Measurements from ENCODE around the gene PTGR1. TPM values are rescaled to one million over a fixed set of nuclear protein-coding genes. Genes with fewer than 3 reads are reported as not detected.
A peak's percentile ranks its signal among the peaks of the same experiment; 100 is the strongest.

Gene PTGR1
- total and polyA plus RNA-seq, 2 of the 8 experiments (the other 6 are each of a cell fraction or from before 2014, with no cell fraction given) = 16.9 to 28.5 TPM

DNA sequence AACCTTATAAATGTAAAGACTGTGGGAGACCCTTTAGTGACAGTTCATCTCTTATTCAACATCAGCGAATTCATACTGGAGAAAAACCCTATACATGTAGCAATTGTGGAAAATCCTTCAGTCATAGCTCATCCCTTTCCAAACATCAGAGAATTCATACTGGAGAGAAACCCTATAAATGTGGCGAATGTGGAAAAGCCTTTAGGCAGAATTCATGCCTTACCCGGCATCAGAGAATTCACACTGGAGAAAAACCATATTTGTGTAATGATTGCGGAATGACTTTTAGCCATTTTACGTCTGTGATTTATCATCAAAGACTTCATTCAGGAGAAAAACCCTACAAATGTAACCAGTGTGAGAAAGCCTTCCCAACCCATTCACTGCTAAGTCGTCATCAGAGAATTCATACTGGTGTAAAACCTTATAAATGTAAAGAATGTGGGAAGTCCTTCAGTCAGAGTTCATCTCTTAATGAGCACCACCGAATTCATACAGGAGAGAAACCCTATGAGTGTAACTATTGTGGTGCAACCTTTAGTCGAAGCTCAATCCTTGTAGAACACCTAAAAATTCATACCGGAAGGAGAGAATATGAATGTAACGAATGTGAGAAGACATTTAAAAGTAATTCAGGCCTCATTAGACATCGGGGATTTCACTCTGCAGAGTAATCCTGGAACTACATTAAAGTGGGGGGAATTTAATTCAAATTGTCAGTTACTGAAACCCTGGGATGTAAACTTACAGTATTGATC, 56.8 kb downstream of the PTGR1 start:
- no peak overlapping the region for H2BK12ac ChIP-seq (ENCODE audit: low read depth, low read length)
- no peak overlapping the region for H3K9ac ChIP-seq (replicated peaks in 1 of 4; ENCODE audit: extremely low read depth in 1 of 4, low read depth in 3 of 4, low read length in 3 of 4)
- no peak overlapping the region for H3K4ac ChIP-seq (replicated peaks; ENCODE audit: insufficient read length, low read depth, low read length)
- peaks cover 84 to 93% of the 10 kb centered on the region in 2 experiments for H3K9me3 ChIP-seq (ENCODE audit: insufficient read depth in 2 of 2, low read depth in 1 of 2, low read length in 1 of 2)
- no peaks in the 10 kb centered on the region for H3K4me1 ChIP-seq (replicated peaks in 1 of 4; ENCODE audit: control insufficient read depth in 3 of 4, insufficient read depth in 4 of 4, low read length in 3 of 4)
- H2AFZ ChIP-seq (ENCODE audit: low read length) = no peak overlapping the region
- H3K4me3 ChIP-seq (ENCODE audit: extremely low read depth in 1 of 4, insufficient read depth in 2 of 4, low read depth in 3 of 4, low read length in 4 of 4) = no peak overlapping the region; a peak in 1 of 8 replicates
- no peak for DNase-seq (ENCODE audit: low read depth in 1 of 2, low spot score in 2 of 2)
- no peak overlapping the region for H3K18ac ChIP-seq (ENCODE audit: extremely low read depth, low read length)
- H4K20me1 ChIP-seq (replicated peaks in 1 of 2; ENCODE audit: control insufficient read depth in 1 of 2, insufficient read depth in 2 of 2, low read length in 2 of 2) = no peaks in the 10 kb centered on the region
- CTCF ChIA-PET (ENCODE audit: partially characterized antibody) = interaction anchor here (0.6 kb wide), 1 partner anchor 1344 kb away, joined by 3 read pairs; no protein-coding TSS in a partner anchor
- no peak overlapping the region for H2BK5ac ChIP-seq (ENCODE audit: low read depth, low read length)
- no peak overlapping the region for H4K8ac ChIP-seq (ENCODE audit: extremely low read depth, insufficient read depth, low read length)
- no peak for FAIRE-seq
- no peak overlapping the region for H2BK20ac ChIP-seq (ENCODE audit: low read length)
- H2AK5ac ChIP-seq (ENCODE audit: low read depth, low read length) = no peak overlapping the region
- no peak overlapping the region for H3K23ac ChIP-seq (ENCODE audit: insufficient read length)
- H4K91ac ChIP-seq (replicated peaks; ENCODE audit: insufficient read length, low read length) = no peak overlapping the region
- POLR2A ChIA-PET (ENCODE audit: partially characterized antibody) = interaction anchor here (0.5 to 5.6 kb wide), 7 partner anchors 10 to 79 kb away, joined by 3 to 53 read pairs (median 3); no protein-coding TSS in a partner anchor
- no peak overlapping the region for H3K4me2 ChIP-seq (ENCODE audit: insufficient read depth in 1 of 2, low read depth in 2 of 2, low read length in 2 of 2)
- H3K27me3 ChIP-seq (replicated peaks in 1 of 4; ENCODE audit: control insufficient read depth in 3 of 4, extremely low read depth in 1 of 4, insufficient read depth in 3 of 4, low read length in 3 of 4) = no peaks in the 10 kb centered on the region; a peak in 1 of 7 replicates
- H3K14ac ChIP-seq (ENCODE audit: insufficient read length) = no peak overlapping the region
- no peak overlapping the region for H2BK15ac ChIP-seq (ENCODE audit: low read length)
- H4K5ac ChIP-seq (ENCODE audit: insufficient read length, low read depth, low read length) = no peak overlapping the region
- no peak overlapping the region for H3K56ac ChIP-seq (replicated peaks; ENCODE audit: insufficient read length, low read depth, low read length)
- 94% methylated on average over 11 of the region's 11 CpGs; no CpG with 5 or more reads in 1 of the 2 experiments for WGBS, 2 experiments (ENCODE audit: extremely low coverage in 1 of 2, insufficient coverage in 1 of 2, insufficient read length in 1 of 2, insufficient replicate concordance in 2 of 2, low coverage in 1 of 2, low lambda C conversion rate in 2 of 2, missing lambda C conversion rate in 1 of 2)
- no peaks in the 10 kb centered on the region for H3K23me2 ChIP-seq (ENCODE audit: low read depth, low read length)
- H2BK120ac ChIP-seq (replicated peaks; ENCODE audit: low read depth, low read length) = no peak overlapping the region
- H3K27ac ChIP-seq (ENCODE audit: low read depth, low read length) = no peak overlapping the region
- peaks cover 0 to 13% of the 10 kb centered on the region in 2 experiments; a peak in 2 of 4 replicates for H3K79me2 ChIP-seq (ENCODE audit: control insufficient read depth in 1 of 2, insufficient read depth in 2 of 2, low read length in 2 of 2)
- no peaks in the 10 kb centered on the region for H3K79me1 ChIP-seq (ENCODE audit: low read depth, low read length)
- peaks cover 21 to 97% (median 65%) of the 10 kb centered on the region in 4 experiments for H3K36me3 ChIP-seq (ENCODE audit: control insufficient read depth in 2 of 4, insufficient read depth in 4 of 4, low read length in 3 of 4)
- peak; percentile 4; the same call in 1 of the 2 replicates for TF ChIP-seq POLR2AphosphoS5 (IDR thresholded peaks at IDR 0.05; ENCODE audit: low read depth, low read length)
- TF ChIP-seq FOSL1 (IDR thresholded peaks at IDR 0.05; ENCODE audit: insufficient read depth, low read depth, low read length) = no peak
- TF ChIP-seq NANOG (IDR thresholded peaks at IDR 0.05; ENCODE audit: insufficient read depth, low read depth, low read length, poor library complexity, severe bottlenecking) = no peak
- TF ChIP-seq ASH2L (IDR thresholded peaks at IDR 0.05; ENCODE audit: low read length) = no peak
- no peak for TF ChIP-seq SUZ12 (IDR thresholded peaks at IDR 0.05; ENCODE audit: low read length)
- TF ChIP-seq, protein P1, sequence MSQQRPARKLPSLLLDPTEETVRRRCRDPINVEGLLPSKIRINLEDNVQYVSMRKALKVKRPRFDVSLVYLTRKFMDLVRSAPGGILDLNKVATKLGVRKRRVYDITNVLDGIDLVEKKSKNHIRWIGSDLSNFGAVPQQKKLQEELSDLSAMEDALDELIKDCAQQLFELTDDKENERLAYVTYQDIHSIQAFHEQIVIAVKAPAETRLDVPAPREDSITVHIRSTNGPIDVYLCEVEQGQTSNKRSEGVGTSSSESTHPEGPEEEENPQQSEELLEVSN (IDR thresholded peaks at IDR 0.05) = no peak

All from H1 (cell line).